B cell (primary cell): ENCODE data around the gene ZP3. TPM values are rescaled to one million over a fixed set of nuclear protein-coding genes. Genes with fewer than 3 reads are reported as not detected.

ENCODE experiments used
- ATAC-seq: fragments of 200-7000 bp; cut with Tn5 transposase; one replicate; pipeline ENCODE4 v1.10.0; 2021; ENCODE audit warnings: low read depth, mild to moderate bottlenecking, moderate number of reproducible peaks, moderate library complexity
- CTCF ChIA-PET: fragments of 350-600 bp; sonication (Branson Sonifier 250); formaldehyde crosslinking; loops from one replicate; lab custom pipeline; 2021; ENCODE audit warnings: antibody characterized with exemption, inconsistent platforms; lab: Charles Lee
- POLR2A ChIA-PET: fragments of 350-600 bp; sonication (Branson Sonifier 250); formaldehyde crosslinking; loops from one replicate; lab custom pipeline; 2021; ENCODE audit warnings: antibody characterized with exemption; lab: Charles Lee
- DNase-seq: peaks from one replicate; pipeline ENCODE4 v3.0.0; 2013
- H2AFZ ChIP-seq: 2 replicates; pipeline ENCODE4 v1.6.1; 2012; ENCODE audit warnings: mild to moderate bottlenecking, low read depth, low read length; ENCODE audit not compliant: insufficient read depth, poor library complexity, severe bottlenecking
- H3K27ac ChIP-seq, 2 donors: 1 replicate in 1 of 2; 2 replicates in 1 of 2; pipeline ENCODE4 v1.5.1; 2012 to 2013; ENCODE audit warnings: low read length in 2 of 2, mild to moderate bottlenecking in 2 of 2, moderate library complexity in 1 of 2
- H3K27me3 ChIP-seq, 4 experiments: fragments of 200-600 bp in 1 of 4; sonication (generic) in 1 of 4; replicated peaks in 1 of 4; 1 replicate in 2 of 4; 2 replicates in 2 of 4; pipeline versions ENCODE4 v1.6.1 to v1.7.0; 2013 to 2016; ENCODE audit warnings: low read length in 3 of 4, mild to moderate bottlenecking in 2 of 4, mixed read lengths in 1 of 4, moderate library complexity in 1 of 4; ENCODE audit not compliant: insufficient read depth in 4 of 4, control insufficient read depth in 3 of 4; ENCODE audit errors: control extremely low read depth in 1 of 4
- H3K36me3 ChIP-seq, 2 experiments: replicated peaks in 1 of 2; 1 replicate in 1 of 2; 2 replicates in 1 of 2; pipeline versions ENCODE4 v1.6.1 to v1.7.1; 2013; ENCODE audit warnings: low read length in 1 of 2; ENCODE audit not compliant: insufficient read depth in 2 of 2, control insufficient read depth in 1 of 2; ENCODE audit errors: control extremely low read depth in 1 of 2, extremely low read depth in 1 of 2
- H3K4me1 ChIP-seq, 2 donors: fragments of 200-600 bp in 1 of 2; sonication (generic) in 1 of 2; 1 replicate in 1 of 2; 2 replicates in 1 of 2; pipeline versions ENCODE4 v1.5.1 to v1.6.1; 2013 to 2017; ENCODE audit warnings: low read length in 2 of 2; ENCODE audit not compliant: control insufficient read depth in 2 of 2, insufficient read depth in 2 of 2
- H3K4me2 ChIP-seq: replicated peaks from 2 replicates; pipeline ENCODE3; 2012; ENCODE audit warnings: mild to moderate bottlenecking, low read depth, low read length; ENCODE audit not compliant: poor library complexity, severe bottlenecking
- H3K4me3 ChIP-seq, 5 experiments: fragments of 200-600 bp in 1 of 5; sonication (generic) in 1 of 5; 1 replicate in 3 of 5; 2 replicates in 2 of 5; pipeline versions ENCODE4 v1.5.1 to v1.7.0; 2011 to 2016; ENCODE audit warnings: low read length in 4 of 5, mild to moderate bottlenecking in 4 of 5, low read depth in 2 of 5, control low read depth in 1 of 5, moderate library complexity in 1 of 5; ENCODE audit not compliant: insufficient read depth in 1 of 5; ENCODE audit errors: control extremely low read depth in 1 of 5, extremely low read depth in 1 of 5
- H3K79me2 ChIP-seq: fragments of 200-600 bp; sonication (generic); one replicate; pipeline ENCODE4 v1.6.0; 2016; ENCODE audit warnings: low read length; ENCODE audit not compliant: control insufficient read depth, insufficient read depth
- H3K9ac ChIP-seq: fragments of 200-600 bp; sonication (generic); 2 replicates; pipeline ENCODE4 v1.6.1; 2017; ENCODE audit warnings: mild to moderate bottlenecking, low read length, moderate library complexity
- H3K9me3 ChIP-seq, 3 donors: one replicate each; pipeline versions ENCODE4 v1.6.1 to v1.7.1; 2013; ENCODE audit warnings: low read length in 2 of 3; ENCODE audit not compliant: control insufficient read depth in 2 of 3, insufficient read depth in 1 of 3; ENCODE audit errors: control extremely low read depth in 1 of 3
- H4K20me1 ChIP-seq: 2 replicates; pipeline ENCODE4 v1.6.0; 2012; ENCODE audit warnings: mild to moderate bottlenecking, low read length; ENCODE audit not compliant: insufficient read depth, control insufficient read depth, poor library complexity, severe bottlenecking
- H3K27ac Mint-ChIP-seq: one replicate; pipeline ENCODE4 v1.8.0; 2021; ENCODE audit warnings: mixed read lengths
- H3K27me3 Mint-ChIP-seq: one replicate; pipeline ENCODE4 v1.8.0; 2021; ENCODE audit warnings: mixed read lengths
- H3K4me1 Mint-ChIP-seq: one replicate; pipeline ENCODE4 v1.8.0; 2021; ENCODE audit warnings: mixed read lengths
- H3K4me3 Mint-ChIP-seq: one replicate; pipeline ENCODE4 v1.8.0; 2021; ENCODE audit warnings: mixed read lengths
- H3K9me3 Mint-ChIP-seq: one replicate; pipeline ENCODE4 v1.8.0; 2022; ENCODE audit warnings: mixed read lengths; ENCODE audit not compliant: insufficient read depth
- CTCF ChIP-seq: fragments of 200-600 bp; IDR thresholded peaks from one replicate; pipeline ENCODE4 v1.8.0; 2022; ENCODE audit warnings: antibody characterized with exemption, mild to moderate bottlenecking
- EZH2 ChIP-seq: IDR thresholded peaks from 2 replicates; pipeline ENCODE4 v1.6.1; 2012; ENCODE audit warnings: borderline replicate concordance, low read depth, mild to moderate bottlenecking, moderate library complexity, low read length; ENCODE audit not compliant: insufficient read depth, poor library complexity, severe bottlenecking
- WGBS: methylation state at CpG from one replicate; pipeline ENCODE4 v1.1.5; 2013; ENCODE audit warnings: missing lambda C conversion rate; ENCODE audit not compliant: insufficient coverage; 5-methylcytosine and 5-hydroxymethylcytosine counted together
- intact Hi-C: fragments of 100-400 bp; cut with micrococcal nuclease; formaldehyde crosslinking; loops from one replicate; pipeline ENCODE4 v1.10.0; 2022
- polyA minus RNA-seq: library from RNA; depleted of rRNA, polyadenylated mRNA; stranded (reverse); fragments of >200 nt; gene quantifications from 2 replicates; pipeline ENCODE4 v1.2.3, GENCODE V29; 2012
- polyA plus RNA-seq: library from polyadenylated mRNA; depleted of rRNA; stranded (reverse); fragments of >200 nt; gene quantifications from 2 replicates; pipeline ENCODE4 v1.2.3, GENCODE V29; 2012
- total RNA-seq, 2 donors: library from RNA; stranded (reverse); fragments of 120-200 nt in 1 of 2; gene quantifications; 1 replicate in 1 of 2; 2 replicates in 1 of 2; pipeline versions ENCODE4 v1.2.3 to v1.2.4, GENCODE V29; 2013 to 2022

Gene ZP3
- total RNA-seq (0.64 and 2.1 TPM in 2 replicates), polyA plus RNA-seq (4.4 and 4.5 TPM in 2 replicates), polyA minus RNA-seq (2.5 and 3.6 TPM in 2 replicates)
- 3.0 TPM for total RNA-seq (2013)

- Mint-ChIP-seq H3K4me1 (no peaks in the 10 kb centered on the region), H3K27me3 (peaks cover 9% of the 10 kb centered on the region), H3K9me3 (no peaks in the 10 kb centered on the region), H3K27ac (no peak within 1 kb of the TSS), H3K4me3 (no peak within 1 kb of the TSS)
- ChIA-PET CTCF (no interaction called here), POLR2A (no interaction called here)
- Histone ChIP-seq H2AFZ (no peak within 1 kb of the TSS), H3K27me3 (no peaks in the 10 kb centered on the region), H3K27ac (no peak within 1 kb of the TSS), H3K9me3 (no peaks in the 10 kb centered on the region), H3K4me3 (no peak within 1 kb of the TSS), H3K79me2 (no peaks in the 10 kb centered on the region), H3K9ac (no peak within 1 kb of the TSS), H3K4me2 (no peak within 1 kb of the TSS), H4K20me1 (no peaks in the 10 kb centered on the region), H3K36me3 (no peaks in the 10 kb centered on the region), H3K4me1 (no peaks in the 10 kb centered on the region)
- ATAC-seq (no peak), DNase-seq (no peak)
- 78% methylated on average over 6 of the region's 10 CpGs for WGBS
- TF ChIP-seq EZH2 (no peak), CTCF (no peak)
- intact Hi-C loops = no loop called here
Observed at GRCh38 chr7:76424413-76425111, at the start of gene ZP3. Gene ZP3 (plus strand): TSS chr7:76424950. CDS start chr7:76424965, 15 bp downstream.

- Mint-ChIP-seq H3K9me3 (no peaks in the 10 kb centered on the region), H3K4me3 (no peak overlapping the region), H3K4me1 (peaks cover 6% of the 10 kb centered on the region), H3K27ac (no peak overlapping the region), H3K27me3 (peaks cover 28% of the 10 kb centered on the region)
- no peak for TF ChIP-seq CTCF
- TF ChIP-seq EZH2 = no peak
- ATAC-seq (no peak), DNase-seq (no peak)
- H3K9me3 ChIP-seq = no peaks in the 10 kb centered on the region
- H3K27me3 ChIP-seq = peaks cover 0 to 10% (median 1%) of the 10 kb centered on the region in 4 experiments
- H3K4me3 ChIP-seq = no peak overlapping the region
- no peak overlapping the region for H3K4me2 ChIP-seq
- H3K4me1 ChIP-seq = peaks cover 0 to 6% of the 10 kb centered on the region in 2 donors
- H3K27ac ChIP-seq = no peak overlapping the region
- no peaks in the 10 kb centered on the region for H4K20me1 ChIP-seq
- H3K36me3 ChIP-seq = no peaks in the 10 kb centered on the region
- no peaks in the 10 kb centered on the region for H3K79me2 ChIP-seq
- WGBS = 90% methylated on average over 9 of the region's 9 CpGs
- intact Hi-C loops = no loop called here
- H3K9ac ChIP-seq = no peak overlapping the region
- CTCF ChIA-PET = interaction anchor here (0.5 kb wide), 1 partner anchor 10 kb away, joined by 3 read pairs; no protein-coding TSS in a partner anchor
- no peak overlapping the region for H2AFZ ChIP-seq
- POLR2A ChIA-PET = interaction anchor here (0.7 kb wide), 1 partner anchor 44 kb away, joined by 4 read pairs; no protein-coding TSS in a partner anchor
Observed at GRCh38 chr7:76375251-76375650, 49.5 kb upstream of the ZP3 start.
